Lower leg skin (tissue), 4 donors: ENCODE data around the gene GDPD5. TPM values are rescaled to one million over a fixed set of nuclear protein-coding genes. Genes with fewer than 3 reads are reported as not detected.

Experiments
- DNase-seq, 2 donors: peaks; one replicate each; pipeline ENCODE4 v3.0.0-alpha.2; 2019; ENCODE audit warnings: low spot score in 2 of 2
- H3K4me3 ChIP-seq: fragments of 200-600 bp; sonication (generic); 2 replicates; pipeline ENCODE4 v1.5.1; 2017; ENCODE audit warnings: mild to moderate bottlenecking, low read depth; ENCODE audit not compliant: poor library complexity, severe bottlenecking
- CTCF ChIP-seq, 3 donors: fragments of 450-650 bp; IDR thresholded peaks; one replicate each; pipeline ENCODE4 v1.5.1; 2016; ENCODE audit warnings: antibody characterized with exemption in 3 of 3, mild to moderate bottlenecking in 3 of 3, moderate library complexity in 2 of 3
- POLR2A ChIP-seq, 2 donors: fragments of 450-650 bp; IDR thresholded peaks; one replicate each; pipeline ENCODE4 v1.6.1; 2016 to 2017; ENCODE audit warnings: antibody characterized with exemption in 2 of 2, mild to moderate bottlenecking in 1 of 2, moderate library complexity in 1 of 2
- WGBS, 2 donors: methylation state at CpG; one replicate each; pipeline ENCODE4 v1.1.5; 2018; 5-methylcytosine and 5-hydroxymethylcytosine counted together
- intact Hi-C: fragments of 100-400 bp; cut with DNase I; formaldehyde crosslinking; loops from one replicate; pipeline ENCODE4 v1.15.0; 2023; ENCODE audit warnings: low total_unique reads
- total RNA-seq, 4 donors: library from RNA; depleted of rRNA; stranded (reverse); fragments of >200 nt; gene quantifications; one replicate each; pipeline ENCODE4 v1.1.0, GENCODE V29; 2016

GDPD5 gene
- total RNA-seq, 4 donors from 2014 or later: 3.9 to 8.5 (median 5.2) TPM

GRCh38 chr11:75503531-75504099 is 22.1 kb downstream of the GDPD5 start:
- intact Hi-C loops: no loop called here
- no peak for DNase-seq
- no peak overlapping the region for H3K4me3 ChIP-seq
- TF ChIP-seq POLR2A (IDR thresholded peaks at IDR 0.05): no peak
- no peak for TF ChIP-seq CTCF (IDR thresholded peaks at IDR 0.05)
- 91 to 93% methylated on average over 4 to 5 of the region's 5 CpGs for WGBS, 2 donors

GRCh38 chr11:75502138-75502537 is 23.6 kb downstream of the GDPD5 start:
- TF ChIP-seq CTCF (IDR thresholded peaks at IDR 0.05) (no peak), POLR2A (IDR thresholded peaks at IDR 0.05) (no peak)
- H3K4me3 ChIP-seq: no peak overlapping the region
- DNase-seq: no peak
- WGBS, 2 donors: 92 to 93% methylated on average over 1 of the region's 1 CpG
- intact Hi-C loops: no loop called here

- TF ChIP-seq CTCF (IDR thresholded peaks at IDR 0.05) (no peak), POLR2A (IDR thresholded peaks at IDR 0.05) (no peak)
- H3K4me3 ChIP-seq: no peak overlapping the region
- intact Hi-C loops: no loop called here
- WGBS, 2 donors: 85 to 95% methylated on average over 4 of the region's 4 CpGs
- DNase-seq: no peak
These were observed 25.0 kb downstream of the GDPD5 start for GRCh38 chr11:75500742-75501141.

GRCh38 chr11:75499423-75500190 is 26.1 kb downstream of the GDPD5 start:
- WGBS, 2 donors: 58 to 61% methylated on average over 8 of the region's 8 CpGs
- DNase-seq: peak; percentile 69 to 90
- intact Hi-C loops: no loop called here
- TF ChIP-seq CTCF (IDR thresholded peaks at IDR 0.05): no peak
- no peak for TF ChIP-seq POLR2A (IDR thresholded peaks at IDR 0.05)
- no peak overlapping the region for H3K4me3 ChIP-seq

GRCh38 chr11:75498556-75499255 is 27.0 kb downstream of the GDPD5 start:
- 61 to 66% methylated on average over 4 of the region's 4 CpGs for WGBS, 2 donors

More at GRCh38 chr11:75498556-75499255, 27.0 kb downstream of the GDPD5 start:
- no peak overlapping the region for H3K4me3 ChIP-seq
- intact Hi-C loops: no loop called here
- no peak for DNase-seq
- TF ChIP-seq CTCF (IDR thresholded peaks at IDR 0.05) (no peak), POLR2A (IDR thresholded peaks at IDR 0.05) (no peak)
